ENCODE data around the gene NLRP1. TPM values are rescaled to one million over a fixed set of nuclear protein-coding genes. Genes with fewer than 3 reads are reported as not detected.
A peak's percentile ranks its signal among the peaks of the same experiment; 100 is the strongest.

Gene NLRP1
- 2.2 and 9.6 TPM in 2 replicates for total RNA-seq

DNA sequence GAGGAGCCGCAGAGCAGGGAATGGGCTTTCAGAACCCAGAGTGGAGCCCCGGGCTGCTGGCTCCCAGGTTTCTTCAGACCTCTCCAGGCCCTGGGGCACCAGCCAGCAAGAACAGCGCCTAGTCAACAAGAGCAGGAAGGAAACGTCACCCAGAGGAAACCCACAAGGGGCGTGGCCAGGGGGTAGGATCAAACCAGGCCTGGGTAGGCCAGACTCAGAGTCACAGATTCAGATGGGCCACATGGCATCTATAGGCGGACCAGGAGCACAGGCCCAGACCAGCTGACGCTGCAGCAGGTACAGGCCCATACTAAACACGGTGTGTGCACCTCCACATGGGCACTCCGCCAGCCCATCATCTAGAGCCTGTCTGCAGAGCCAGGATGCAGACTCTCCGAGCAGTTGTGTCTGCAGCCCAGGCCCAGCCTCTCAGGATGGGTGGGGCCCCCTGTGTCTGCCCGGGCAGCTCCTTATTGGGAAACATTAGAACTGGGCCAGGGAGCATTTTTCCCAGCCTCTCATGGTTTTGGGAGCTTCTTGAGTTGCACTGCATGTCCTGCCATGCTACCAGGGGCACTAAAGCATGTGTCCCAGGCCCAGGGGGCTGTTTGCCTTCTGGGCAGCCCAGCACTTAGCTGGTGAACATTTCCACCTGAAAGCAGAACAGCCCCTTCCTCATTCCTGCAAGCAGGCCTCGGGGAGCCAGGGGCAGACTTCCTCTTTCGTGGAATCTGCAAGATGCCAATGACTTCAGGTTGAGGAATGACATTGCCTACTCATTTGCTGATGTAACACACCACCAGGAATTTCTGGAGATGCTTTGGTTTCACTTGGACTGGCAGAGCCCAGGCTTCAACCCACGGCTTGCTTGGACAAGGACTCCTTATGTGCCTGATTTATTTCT is at the start of gene NLRP1:
Gene NLRP1 (minus strand): TSS at position 127 of the 904 bp plus-strand sequence. CDS start 552 bp downstream, outside the sequence.
- DNase-seq (ENCODE audit: low read depth in 2 of 2): peak; percentile 73 to 95

DNA sequence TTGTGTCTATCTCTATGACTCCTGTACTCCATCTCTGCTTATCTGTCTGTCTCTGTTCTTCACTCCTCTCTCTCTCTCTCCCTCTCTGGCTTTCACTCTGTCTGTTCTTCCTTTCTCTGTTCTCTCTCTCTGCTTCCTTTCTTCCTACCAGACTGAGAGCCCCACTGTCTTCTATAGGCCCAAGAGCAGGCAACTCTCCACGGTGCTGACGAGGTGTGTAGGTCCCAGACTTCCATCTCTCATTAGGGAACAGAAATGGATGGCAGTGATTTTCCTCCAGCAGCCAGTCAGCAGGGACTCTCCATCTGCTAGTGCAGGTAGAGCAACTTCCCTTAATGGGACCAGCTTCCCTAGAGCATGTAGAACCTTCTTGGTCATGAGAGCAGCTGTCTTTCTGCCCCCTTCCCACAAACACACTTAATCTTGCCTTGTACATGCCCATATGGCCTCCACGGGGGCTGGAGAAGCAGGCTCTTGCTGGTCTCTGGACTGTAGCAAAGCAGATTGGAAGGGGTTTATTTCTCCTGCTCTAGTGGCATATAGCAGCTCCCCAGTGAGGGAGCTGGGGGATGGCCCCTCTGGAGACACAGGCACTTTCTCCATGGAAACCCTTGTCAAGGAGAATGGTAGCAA is 47.8 kb upstream of the NLRP1 start:
- DNase-seq (ENCODE audit: low read depth in 2 of 2): peak; percentile 3 to 33

DNA sequence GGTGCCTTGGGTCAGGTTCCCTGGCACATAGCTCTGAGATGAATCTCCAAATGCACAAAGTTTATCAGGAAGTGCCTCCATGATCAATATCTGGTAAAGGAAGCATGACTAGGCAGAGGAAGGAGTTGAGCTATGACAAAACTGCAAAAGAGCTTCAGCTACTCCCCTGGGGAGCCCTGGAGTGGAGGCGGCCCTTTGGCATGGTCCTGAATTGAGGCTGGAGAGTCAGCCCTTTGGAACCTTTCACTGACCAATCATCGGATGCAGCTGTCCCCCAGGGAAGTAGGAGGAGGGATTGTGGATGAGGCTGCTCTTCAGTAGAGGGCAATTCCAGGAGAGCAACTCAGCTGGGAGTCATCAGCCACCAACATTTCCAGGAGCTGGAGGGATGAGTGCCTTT is 46.1 kb upstream of the NLRP1 start:
- peak; percentile 24 to 85 for DNase-seq (ENCODE audit: low read depth in 2 of 2)

GRCh38 chr17:5629128-5629527 is 44.8 kb upstream of the NLRP1 start:
- DNase-seq (ENCODE audit: low read depth in 2 of 2): no peak

DNA sequence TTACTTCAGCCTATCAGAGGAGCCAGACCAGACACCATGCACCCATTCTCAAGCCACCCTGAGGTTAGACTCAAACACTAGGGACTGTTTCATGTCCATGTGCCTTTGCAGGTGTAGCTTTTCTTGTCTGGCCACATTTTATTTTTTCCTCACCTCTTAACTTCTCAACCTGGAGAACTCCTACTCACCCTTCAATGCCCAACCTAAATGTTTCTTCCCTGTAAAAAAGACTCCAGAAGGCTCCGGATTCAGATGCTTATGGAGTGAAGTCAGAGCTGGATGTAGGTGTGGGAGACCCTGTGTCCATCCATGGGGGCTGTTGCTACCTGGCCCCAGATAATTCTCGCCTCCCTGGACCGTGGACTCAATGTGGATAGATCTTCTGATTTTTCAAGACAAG is 44.0 kb upstream of the NLRP1 start:
- DNase-seq (ENCODE audit: low read depth in 2 of 2): no peak

- DNase-seq (ENCODE audit: low read depth in 2 of 2): no peak
These were observed 39.9 kb upstream of the NLRP1 start for GRCh38 chr17:5624211-5624610.

DNA sequence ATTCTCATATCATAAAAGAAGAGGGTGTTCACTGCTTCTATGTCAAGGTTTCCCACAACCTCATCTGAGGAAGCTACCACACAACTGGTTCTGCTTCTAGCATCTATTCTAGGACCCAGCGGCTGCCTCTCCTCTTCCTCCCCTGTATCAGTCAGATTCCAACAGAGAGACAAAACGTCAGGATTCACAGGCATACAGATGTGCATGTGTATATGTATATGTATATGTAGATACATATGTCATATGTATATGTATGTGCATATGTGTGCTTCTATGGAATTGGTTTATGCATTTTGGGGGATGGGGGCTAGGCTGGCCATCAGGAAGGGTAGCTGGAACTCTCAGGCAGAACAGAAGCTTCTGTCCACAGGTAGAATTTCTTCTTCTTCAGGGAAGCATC is 37.4 kb upstream of the NLRP1 start:
- DNase-seq (ENCODE audit: low read depth in 2 of 2): no peak

DNA sequence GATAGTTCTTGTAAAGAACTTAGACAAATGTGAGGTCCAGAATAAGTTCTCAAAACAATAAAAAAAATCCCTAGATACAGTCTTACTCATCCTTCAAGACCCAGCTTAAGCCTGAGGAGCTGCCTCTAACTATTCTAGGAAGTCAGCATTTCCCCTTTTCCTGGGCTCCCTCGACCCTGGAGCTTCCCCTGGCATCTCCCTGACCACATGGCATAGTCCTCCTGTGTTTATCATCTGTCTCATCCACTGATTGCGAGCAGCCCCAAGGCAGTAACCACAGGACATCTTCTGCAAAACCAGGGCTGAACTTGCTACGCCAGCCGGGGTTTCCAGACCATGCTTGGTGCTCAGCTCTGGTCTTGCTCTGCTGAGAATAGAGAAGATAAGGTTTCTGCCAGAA is 36.7 kb upstream of the NLRP1 start:
- DNase-seq (ENCODE audit: low read depth in 2 of 2): no peak

GRCh38 chr17:5619088-5619740 is 34.9 kb upstream of the NLRP1 start:
- peak in 1 of 2 donors; percentile 35 for DNase-seq (ENCODE audit: low read depth in 2 of 2)

DNA sequence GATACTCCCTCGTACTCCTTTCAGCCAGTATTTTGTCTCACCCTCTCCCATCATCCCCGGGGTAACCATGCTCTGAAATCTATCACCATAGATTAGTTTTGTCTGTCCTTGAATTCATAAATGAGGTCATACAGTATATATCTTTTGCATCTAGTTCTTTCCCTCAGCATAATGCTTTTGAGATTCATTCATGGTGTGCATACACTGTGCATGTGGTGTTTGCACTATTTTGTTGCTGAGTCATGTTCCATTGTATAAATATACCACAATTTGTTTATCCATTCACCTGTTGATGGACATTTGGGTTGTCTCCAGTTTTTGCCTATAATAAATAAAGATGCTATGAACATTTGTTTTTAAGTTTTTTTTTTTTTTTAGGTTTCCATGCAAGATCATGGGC is 34.2 kb upstream of the NLRP1 start:
- DNase-seq (ENCODE audit: low read depth in 2 of 2): peak; percentile 19 to 49

DNA sequence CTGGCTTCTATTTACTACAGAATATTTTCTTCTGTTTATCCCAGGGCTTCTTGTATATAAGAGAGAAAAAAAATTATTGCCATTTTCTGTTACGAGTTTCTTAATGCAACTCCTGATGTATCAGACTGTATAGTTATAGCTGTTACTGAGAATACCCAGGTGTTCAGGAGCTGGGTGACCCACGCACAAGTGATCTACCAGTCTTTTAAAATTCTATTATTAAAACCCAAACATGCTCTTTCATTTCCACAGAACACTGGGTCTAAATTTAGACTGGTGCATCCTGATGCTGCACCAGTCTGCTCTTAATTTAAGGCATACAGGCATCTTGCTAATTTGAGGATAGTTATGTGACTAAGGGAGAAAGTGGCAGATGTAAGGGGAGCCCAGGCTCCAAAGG is 31.2 kb upstream of the NLRP1 start:
- no peak for DNase-seq (ENCODE audit: low read depth in 2 of 2)

DNA sequence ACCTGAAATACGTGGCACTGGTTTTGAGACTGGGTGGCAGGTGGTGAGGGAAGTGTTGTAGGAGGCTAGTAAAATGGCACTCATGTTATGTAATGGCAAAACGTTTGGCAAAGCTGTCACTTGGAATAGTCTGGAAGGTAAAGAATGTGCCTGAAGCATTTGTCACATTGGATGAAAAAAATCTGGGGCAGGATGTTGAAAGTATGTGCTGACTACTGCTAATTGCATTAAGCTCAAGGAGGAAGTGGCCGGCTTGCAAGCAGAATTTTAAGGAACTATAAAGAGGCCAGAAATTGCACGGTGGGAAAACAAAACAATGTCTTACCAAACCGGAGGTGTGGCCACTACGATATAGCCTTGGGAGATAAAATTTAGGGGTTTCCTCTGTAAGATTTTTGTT is 26.6 kb upstream of the NLRP1 start:
- DNase-seq (ENCODE audit: low read depth in 2 of 2): no peak

- peak in 1 of 2 donors; percentile 81 for DNase-seq (ENCODE audit: low read depth in 2 of 2)
These were observed 24.2 kb upstream of the NLRP1 start for GRCh38 chr17:5608399-5609112.

GRCh38 chr17:5607946-5608345 is 23.6 kb upstream of the NLRP1 start:
- DNase-seq (ENCODE audit: low read depth in 2 of 2): no peak

DNA sequence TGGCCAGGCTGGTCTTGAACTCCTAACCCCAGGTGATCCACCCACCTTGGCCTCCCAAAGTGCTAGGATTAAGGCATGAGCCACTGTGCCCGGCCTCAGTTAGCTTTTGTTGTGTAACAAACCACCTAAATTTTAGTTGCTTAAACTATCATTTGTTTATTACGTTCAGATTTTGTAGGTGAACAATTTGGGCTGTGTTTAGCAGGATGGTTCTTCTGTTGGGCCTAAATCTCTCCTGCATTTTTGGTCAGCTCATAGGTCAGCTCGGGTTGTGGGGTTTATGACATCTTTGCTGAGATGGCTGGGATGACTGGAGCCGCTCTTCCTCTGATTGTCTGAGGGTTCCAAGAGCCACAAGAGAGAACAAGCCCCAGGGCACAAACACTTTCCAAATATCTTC is 21.1 kb upstream of the NLRP1 start:
- DNase-seq (ENCODE audit: low read depth in 2 of 2): no peak

- no peak for DNase-seq (ENCODE audit: low read depth in 2 of 2)
These were observed 15.7 kb upstream of the NLRP1 start for GRCh38 chr17:5600041-5600440.

DNA sequence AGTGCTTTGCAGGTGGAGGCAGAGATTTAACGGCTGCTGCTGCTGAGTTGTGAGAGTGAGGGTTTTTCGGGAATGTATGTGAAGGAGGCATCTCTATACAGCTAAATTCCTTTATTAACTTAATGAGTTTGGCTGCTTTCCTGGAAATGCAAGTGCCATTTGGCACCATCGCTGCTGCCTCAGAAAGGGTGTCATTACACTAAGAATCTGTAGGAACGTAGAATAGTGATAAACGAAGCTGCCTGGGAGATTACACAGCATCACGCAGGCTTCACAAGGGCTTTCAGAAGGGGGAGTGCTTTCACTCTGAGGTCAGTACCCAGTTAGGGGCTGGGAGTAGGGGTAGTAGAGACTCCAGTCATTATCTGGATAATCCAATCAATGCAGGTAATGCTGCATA is 14.1 kb upstream of the NLRP1 start:
- DNase-seq (ENCODE audit: low read depth in 2 of 2): no peak

GRCh38 chr17:5596421-5596820 is 12.1 kb upstream of the NLRP1 start:
- DNase-seq (ENCODE audit: low read depth in 2 of 2): no peak

DNA sequence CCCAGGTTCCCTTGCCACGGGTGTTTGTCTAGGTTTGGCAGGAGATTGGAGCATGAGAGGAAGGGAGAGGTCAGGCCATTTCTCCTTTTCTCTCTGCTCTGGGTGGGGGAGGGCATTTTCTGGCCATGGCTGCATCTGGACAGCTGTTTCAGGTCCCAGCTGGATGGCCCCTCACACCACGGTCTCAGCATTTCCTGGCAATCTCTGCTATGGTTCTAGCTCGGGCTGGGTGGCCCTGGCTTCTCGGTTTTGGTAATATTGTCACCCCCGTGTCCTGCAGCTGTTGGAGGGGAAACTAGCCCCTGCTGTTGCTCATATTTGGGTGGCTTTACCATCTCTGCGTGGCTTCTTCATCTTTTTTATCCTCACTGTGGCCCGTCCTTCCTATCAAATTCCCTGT is 11.5 kb upstream of the NLRP1 start:
- DNase-seq (ENCODE audit: low read depth in 2 of 2): no peak

DNA sequence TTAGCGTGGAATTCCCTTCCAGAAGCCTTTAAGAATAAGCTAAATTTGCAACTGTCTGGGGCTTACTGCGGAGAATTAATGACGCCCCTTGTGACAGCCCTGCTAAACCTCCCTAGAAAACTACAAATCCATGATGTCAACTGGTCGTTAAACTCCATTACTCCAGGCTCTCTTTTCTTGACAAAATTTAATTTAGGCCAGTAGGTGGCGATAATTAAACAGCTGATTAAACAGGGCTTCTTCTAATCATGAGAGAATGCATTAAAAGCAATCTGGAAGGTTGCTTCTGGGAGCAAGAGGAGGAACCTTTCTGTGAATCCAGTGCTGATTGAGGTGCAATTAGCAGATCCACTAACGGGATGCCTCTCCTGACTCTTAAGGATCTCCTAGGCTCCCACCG is 8.1 kb upstream of the NLRP1 start:
- peak; percentile 60 to 63 for DNase-seq (ENCODE audit: low read depth in 2 of 2)

- DNase-seq (ENCODE audit: low read depth in 2 of 2): no peak
These were observed 7.7 kb upstream of the NLRP1 start for GRCh38 chr17:5591966-5592365.

DNA sequence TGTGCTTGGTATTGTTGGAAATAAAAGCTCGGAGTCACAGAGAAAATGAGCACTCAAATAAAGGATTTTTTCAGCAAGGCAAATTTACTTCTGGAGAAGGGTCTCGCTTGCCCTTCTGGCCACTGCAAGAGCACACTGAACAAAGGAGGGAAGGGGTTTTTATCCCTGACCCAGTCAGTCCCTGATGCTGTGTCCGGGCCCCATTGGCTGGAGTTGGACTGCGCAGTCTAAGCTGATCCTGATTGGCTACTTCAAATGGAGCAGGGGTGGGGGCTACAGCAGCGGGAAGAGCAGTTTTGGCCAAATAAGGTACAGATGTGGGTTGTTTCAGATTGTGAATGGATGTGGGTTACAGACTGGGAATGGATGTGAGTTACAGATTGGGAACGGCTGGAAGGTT is 4.3 kb upstream of the NLRP1 start:
- no peak for DNase-seq (ENCODE audit: low read depth in 2 of 2)
